HepG2 (cell line): ENCODE data around the gene OGFOD3. TPM values are rescaled to one million over a fixed set of nuclear protein-coding genes. Genes with fewer than 3 reads are reported as not detected.

Source experiments
- AGO1 ChIP-seq: fragments of 200-400 bp; formaldehyde crosslinking; IDR thresholded peaks from 2 replicates; pipeline ENCODE4 v1.6.1; 2017; ENCODE audit warnings: mild to moderate bottlenecking, low read depth, low read length, moderate library complexity; ENCODE audit not compliant: poor library complexity, severe bottlenecking
- BCL6 ChIP-seq: IDR thresholded peaks from 2 replicates; pipeline ENCODE4 v1.6.1; 2016; ENCODE audit warnings: missing genetic modification reagents, missing compliant biosample characterization
- E2F1 ChIP-seq: sonication (generic); formaldehyde crosslinking; IDR thresholded peaks from 2 replicates; pipeline ENCODE4 v1.5.0; 2020; ENCODE audit warnings: missing genetic modification reagents
- ELF1 ChIP-seq: sonication (generic); formaldehyde crosslinking; IDR thresholded peaks from 2 replicates; pipeline ENCODE4 v1.4.0; 2020; ENCODE audit warnings: missing genetic modification reagents
- EZH2 ChIP-seq: conservative IDR thresholded peaks from 2 replicates; pipeline ENCODE4 v1.6.1; 2012; ENCODE audit warnings: mild to moderate bottlenecking, low read depth, low read length, moderate library complexity
- HMGXB4 ChIP-seq, 2 experiments: sonication (generic) in 1 of 2; formaldehyde crosslinking in 1 of 2; IDR thresholded peaks; 2 replicates each; pipeline versions ENCODE4 v1.4.0 to v1.6.1; 2018 to 2020; ENCODE audit warnings: missing genetic modification reagents in 2 of 2, borderline replicate concordance in 1 of 2, low read depth in 1 of 2, mild to moderate bottlenecking in 1 of 2, missing biosample characterization in 1 of 2
- MLX ChIP-seq: IDR thresholded peaks from 2 replicates; pipeline ENCODE4 v1.6.1; 2016
- NFIC ChIP-seq: IDR thresholded peaks from 2 replicates; pipeline ENCODE4 v1.6.1; 2012; ENCODE audit warnings: mild to moderate bottlenecking, low read length, inconsistent platforms
- NR2F2 ChIP-seq: IDR thresholded peaks from 2 replicates; pipeline ENCODE4 v1.6.1; 2012; ENCODE audit warnings: low read depth, inconsistent platforms, borderline replicate concordance
- NR2F6 ChIP-seq, 2 experiments: IDR thresholded peaks; 2 replicates each; pipeline ENCODE4 v1.6.1; 2016; ENCODE audit warnings: antibody characterized with exemption in 1 of 2, mild to moderate bottlenecking in 1 of 2
- PAF1 ChIP-seq: IDR thresholded peaks from 2 replicates; pipeline ENCODE4 v1.6.1; 2016; ENCODE audit warnings: missing genetic modification reagents, missing compliant biosample characterization
- PHF5A ChIP-seq: IDR thresholded peaks from one replicate; pipeline ENCODE4 v1.6.1; 2018; ENCODE audit warnings: low read depth, missing genetic modification reagents; ENCODE audit not compliant: unreplicated experiment
- RAD51 ChIP-seq: fragments of 450-650 bp; IDR thresholded peaks from 2 replicates; pipeline ENCODE4 v1.6.1; 2016; ENCODE audit warnings: borderline replicate concordance
- SIN3A ChIP-seq: IDR thresholded peaks from 2 replicates; pipeline ENCODE4 v1.6.1; 2011; ENCODE audit warnings: low read depth, mild to moderate bottlenecking, control low read depth, low read length, borderline replicate concordance
- TBP ChIP-seq: sonication (generic); formaldehyde crosslinking; IDR thresholded peaks from 2 replicates; pipeline ENCODE4 v1.5.0; 2020; ENCODE audit warnings: missing genetic modification reagents
- TFE3 ChIP-seq: IDR thresholded peaks from 2 replicates; pipeline ENCODE4 v1.6.1; 2016
- THAP11 ChIP-seq: IDR thresholded peaks from 2 replicates; pipeline ENCODE4 v1.6.1; 2016; ENCODE audit warnings: missing biosample characterization, missing genetic modification reagents
- ZFP41 ChIP-seq: sonication (generic); formaldehyde crosslinking; IDR thresholded peaks from 2 replicates; pipeline ENCODE4 v1.4.0; 2020; ENCODE audit warnings: mild to moderate bottlenecking, missing genetic modification reagents, borderline replicate concordance
- ZMAT5 ChIP-seq: sonication (generic); formaldehyde crosslinking; IDR thresholded peaks from 2 replicates; pipeline ENCODE4 v1.5.0; 2020; ENCODE audit warnings: mild to moderate bottlenecking, low read depth, missing genetic modification reagents, borderline replicate concordance
- ZNF251 ChIP-seq: sonication (generic); formaldehyde crosslinking; IDR thresholded peaks from 2 replicates; pipeline ENCODE4 v1.9.0; 2021; ENCODE audit warnings: mild to moderate bottlenecking, missing genetic modification reagents
- ZNF326 ChIP-seq: sonication (generic); formaldehyde crosslinking; IDR thresholded peaks from 2 replicates; pipeline ENCODE4 v1.4.0; 2020; ENCODE audit warnings: missing genetic modification reagents, borderline replicate concordance
- ZNF547 ChIP-seq: sonication (generic); formaldehyde crosslinking; IDR thresholded peaks from 2 replicates; pipeline ENCODE4 v1.5.1; 2020; ENCODE audit warnings: mild to moderate bottlenecking, missing genetic modification reagents
- ZNF569 ChIP-seq: sonication (generic); formaldehyde crosslinking; IDR thresholded peaks from 2 replicates; pipeline ENCODE4 v1.5.0; 2020; ENCODE audit warnings: mild to moderate bottlenecking, missing genetic modification reagents, moderate library complexity, borderline replicate concordance
- ZUFSP ChIP-seq: sonication (generic); formaldehyde crosslinking; IDR thresholded peaks from 2 replicates; pipeline ENCODE4 v1.9.0; 2021; ENCODE audit warnings: missing genetic modification reagents, mild to moderate bottlenecking, borderline replicate concordance
- ZZZ3 ChIP-seq: sonication (generic); formaldehyde crosslinking; IDR thresholded peaks from 2 replicates; pipeline ENCODE4 v1.4.0; 2020; ENCODE audit warnings: missing genetic modification reagents, mild to moderate bottlenecking, borderline replicate concordance
- polyA plus RNA-seq, 8 experiments: library from polyadenylated mRNA; depleted of rRNA in 3 of 8; stranded (reverse) in 7 of 8; unstranded in 1 of 8; fragments of >200 nt; fragmentation: Illumina TruSeq in 4 of 8; extraction: Trizol in 4 of 8; gene quantifications; 2 replicates each; pipeline versions ENCODE4 v1.2.1 to v1.2.3, GENCODE V29; 2011 to 2016; ENCODE audit warnings: low read depth in 4 of 8, missing spikeins in 1 of 8, mixed read lengths in 1 of 8; ENCODE audit not compliant: insufficient read depth in 1 of 8
- total RNA-seq, 5 experiments: library from RNA; depleted of rRNA; stranded (reverse); fragments of >200 nt; fragmentation: Illumina TruSeq; extraction: Trizol; gene quantifications; 2 replicates each; pipeline ENCODE4 v1.2.3, GENCODE V29; 2016; ENCODE audit warnings: low read depth in 1 of 5

Gene OGFOD3
- total and polyA plus RNA-seq, 2 of the 13 experiments (the other 11 are each of a cell fraction or from before 2014, with no cell fraction given): 40.0 to 42.1 TPM

- TF ChIP-seq ZNF326 (CRISPR knock-in tag) (no peak), NR2F6 (IDR thresholded peaks at IDR 0.05) (no peak), NR2F6 (CRISPR knock-in tag; IDR thresholded peaks at IDR 0.05) (0 out of 2 replicates have a peak, but pooled peaks have one; percentile 4), MLX (CRISPR knock-in tag) (peak; percentile 72; the same call in 1 of the 2 replicates), ZUFSP (no peak), ZNF251 (CRISPR knock-in tag) (no peak), E2F1 (CRISPR knock-in tag) (no peak), ZFP41 (no peak), THAP11 (CRISPR knock-in tag) (no peak), NR2F2 (0 out of 2 replicates have a peak, but pooled peaks have one; percentile 2), ELF1 (peak; percentile 98), TFE3 (peak; percentile 85; the same call in 1 of the 2 replicates), ZNF547 (CRISPR knock-in tag) (no peak), AGO1 (no peak), PAF1 (CRISPR knock-in tag) (peak; percentile 24; the same call in 1 of the 2 replicates), ZNF569 (no peak), HMGXB4 (CRISPR knock-in tag; IDR thresholded peaks at IDR 0.05; ENCODE audit: borderline replicate concordance in 1 of 2, low read depth in 1 of 2) (no peak), SIN3A (peak; percentile 95), NFIC (no peak), RAD51 (peak; percentile 86), ZZZ3 (CRISPR knock-in tag) (no peak), ZMAT5 (CRISPR knock-in tag) (no peak), BCL6 (CRISPR knock-in tag) (no peak), TBP (CRISPR knock-in tag) (no peak), PHF5A (CRISPR knock-in tag) (peak; percentile 13), EZH2 (no peak)
Observed at GRCh38 chr17:82457929-82458178, 39.5 kb upstream of the OGFOD3 start (continued).
